GM12892 (cell line): ENCODE measurements around the gene CA9.

Experiments used
- DNase-seq: peaks from one replicate; pipeline ENCODE4 v3.0.0; 2011; ENCODE audit not compliant: insufficient read length
- FAIRE-seq: peaks from 2 replicates; lab custom pipeline; 2011; peaks lifted over from hg19 to GRCh38; lab: Jason Lieb, UNC
- POLR2A ChIP-seq: IDR thresholded peaks from 2 replicates; pipeline ENCODE4 v1.6.1; 2011; ENCODE audit warnings: low read depth, low read length, control low read depth
- POLR2AphosphoS5 ChIP-seq: IDR thresholded peaks from 2 replicates; pipeline ENCODE4 v1.6.1; 2011; ENCODE audit warnings: low read depth, low read length, control low read depth
- TAF1 ChIP-seq: IDR thresholded peaks from 2 replicates; pipeline ENCODE4 v1.6.1; 2011; ENCODE audit warnings: low read depth, mild to moderate bottlenecking, control low read depth, low read length, borderline replicate concordance

The CA9 gene

DNA sequence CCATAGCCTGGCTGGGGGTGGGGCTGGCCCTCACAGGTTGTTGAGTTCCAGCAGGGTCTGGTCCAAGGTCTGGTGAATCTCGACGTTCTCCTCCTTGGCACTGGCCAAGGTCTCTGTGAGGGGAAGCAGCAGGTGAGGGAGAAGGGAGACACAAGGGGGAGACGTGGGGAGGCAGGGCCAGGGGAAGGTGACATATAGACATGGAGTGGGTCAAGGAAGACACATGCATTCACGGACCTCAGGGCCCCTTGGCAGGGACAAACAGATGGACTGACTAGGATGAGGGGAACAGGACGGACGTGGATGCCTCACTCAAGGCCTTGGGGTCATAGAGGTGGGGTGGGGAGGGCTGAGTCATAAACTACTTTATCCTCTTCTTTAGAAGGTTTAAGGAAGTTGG, 8.3 kb downstream of the CA9 start:
- DNase-seq (no peak), FAIRE-seq (no peak)
- TF ChIP-seq TAF1 (no peak), POLR2A (no peak), POLR2AphosphoS5 (no peak)

DNA sequence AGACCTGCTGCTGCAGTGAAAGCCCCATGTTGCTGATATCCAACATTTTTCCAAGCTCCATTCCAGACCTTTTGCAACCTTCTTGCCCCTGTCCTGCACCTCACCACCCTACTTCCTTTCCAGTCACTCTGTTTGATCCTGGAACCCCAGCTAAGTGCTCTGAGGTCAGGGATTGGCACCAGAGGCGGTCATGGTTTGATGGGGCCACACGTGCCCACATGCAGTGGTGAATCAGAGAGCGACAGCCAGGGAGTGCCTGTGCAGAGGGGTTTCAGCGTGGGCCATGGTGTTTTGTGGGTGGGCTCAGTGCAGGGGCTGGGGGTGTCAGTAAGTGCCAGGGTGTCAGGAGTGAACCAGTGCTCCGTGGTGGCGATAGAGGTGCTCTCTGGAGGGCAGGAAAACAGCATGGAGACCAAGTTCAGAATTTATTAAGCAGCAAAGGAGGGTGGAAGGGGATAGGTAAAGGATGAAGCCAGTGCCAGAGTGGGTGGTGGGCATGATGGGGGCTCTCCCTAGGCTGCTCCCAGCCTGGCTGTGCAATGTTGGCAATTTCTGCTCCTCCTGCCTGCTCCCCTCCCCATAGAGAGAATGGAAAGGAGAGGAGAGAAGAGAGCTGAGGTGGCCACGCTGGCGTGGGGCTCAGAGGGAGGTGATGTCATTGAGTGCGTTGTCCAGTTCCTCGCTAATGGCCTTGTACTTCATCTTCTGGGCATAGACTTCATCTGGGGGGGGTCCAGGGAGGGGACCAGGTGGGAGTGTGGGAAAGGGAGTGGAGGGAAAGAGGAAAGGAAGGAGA, 9.0 kb downstream of the CA9 start:
- TF ChIP-seq POLR2AphosphoS5 (no peak), POLR2A (no peak), TAF1 (no peak)
- FAIRE-seq (no peak), DNase-seq (no peak)

DNA sequence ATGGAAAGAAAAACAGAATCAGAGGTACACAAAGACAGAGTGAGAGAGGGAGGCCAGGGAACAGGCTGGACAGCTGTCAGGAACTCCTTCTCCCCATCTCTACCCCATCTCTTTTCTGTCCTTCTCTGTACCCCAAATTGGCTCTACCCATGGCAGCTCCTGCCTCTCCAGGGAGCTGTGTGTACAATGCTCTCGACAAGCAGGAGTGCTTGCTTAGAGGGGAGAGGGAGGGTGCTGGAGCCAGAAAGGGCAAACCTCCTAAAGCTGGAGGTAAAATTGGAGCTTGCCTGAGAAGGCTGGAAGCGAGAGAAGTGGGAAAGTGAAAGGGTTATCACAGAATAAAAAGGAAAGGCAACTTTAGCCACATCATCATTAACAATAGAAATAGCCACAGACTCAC, 9.6 kb downstream of the CA9 start:
- TF ChIP-seq POLR2AphosphoS5, result no peak
- no peak for TF ChIP-seq POLR2A
- TF ChIP-seq TAF1, result no peak
- no peak for FAIRE-seq
- DNase-seq, result no peak

DNA sequence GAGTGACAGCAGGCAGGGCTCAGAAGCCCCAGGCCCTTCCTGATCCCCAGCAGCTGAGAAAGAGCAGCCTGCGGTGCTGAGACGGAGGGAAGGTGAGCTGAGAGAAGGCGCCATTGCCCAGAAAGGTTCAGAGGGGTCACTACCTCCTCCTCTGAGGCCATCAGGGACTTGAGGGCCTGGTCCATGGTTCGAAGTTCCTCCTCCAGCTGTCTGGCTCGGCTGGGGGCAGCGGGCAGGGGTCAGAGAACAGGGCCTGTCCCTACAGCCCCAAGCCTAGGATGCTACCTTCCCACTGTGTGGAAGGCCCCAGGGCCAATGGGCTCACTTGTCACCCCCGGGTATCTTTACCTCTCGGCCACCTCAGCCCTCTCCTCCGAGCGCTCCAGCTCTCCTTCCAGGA, 11.2 kb downstream of the CA9 start:
- DNase-seq (no peak), FAIRE-seq (no peak)
- TF ChIP-seq POLR2A (no peak), POLR2AphosphoS5 (no peak), TAF1 (no peak)

DNA sequence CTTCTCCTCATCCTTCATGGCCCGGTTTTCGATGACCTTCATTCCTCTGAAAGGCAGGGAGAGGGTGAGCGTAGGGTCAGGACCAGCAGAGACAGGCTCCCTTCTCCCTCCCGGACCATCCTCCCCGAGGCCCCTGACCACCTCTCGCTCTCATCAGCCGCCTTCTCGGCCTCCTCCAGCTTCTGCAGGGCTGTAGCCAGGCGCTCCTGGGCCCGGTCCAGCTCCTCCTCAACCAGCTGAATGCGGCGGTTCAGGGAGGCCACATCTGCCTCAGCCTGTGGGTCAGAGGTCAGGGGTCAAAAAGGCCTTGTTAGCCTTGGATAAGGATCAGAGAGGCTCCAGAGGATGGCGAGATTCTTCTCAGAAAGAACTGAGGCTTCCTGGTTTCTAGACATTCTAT, 11.8 kb downstream of the CA9 start:
- no peak for TF ChIP-seq POLR2AphosphoS5
- no peak for TF ChIP-seq TAF1
- TF ChIP-seq POLR2A, result no peak
- FAIRE-seq (no peak), DNase-seq (no peak)

DNA sequence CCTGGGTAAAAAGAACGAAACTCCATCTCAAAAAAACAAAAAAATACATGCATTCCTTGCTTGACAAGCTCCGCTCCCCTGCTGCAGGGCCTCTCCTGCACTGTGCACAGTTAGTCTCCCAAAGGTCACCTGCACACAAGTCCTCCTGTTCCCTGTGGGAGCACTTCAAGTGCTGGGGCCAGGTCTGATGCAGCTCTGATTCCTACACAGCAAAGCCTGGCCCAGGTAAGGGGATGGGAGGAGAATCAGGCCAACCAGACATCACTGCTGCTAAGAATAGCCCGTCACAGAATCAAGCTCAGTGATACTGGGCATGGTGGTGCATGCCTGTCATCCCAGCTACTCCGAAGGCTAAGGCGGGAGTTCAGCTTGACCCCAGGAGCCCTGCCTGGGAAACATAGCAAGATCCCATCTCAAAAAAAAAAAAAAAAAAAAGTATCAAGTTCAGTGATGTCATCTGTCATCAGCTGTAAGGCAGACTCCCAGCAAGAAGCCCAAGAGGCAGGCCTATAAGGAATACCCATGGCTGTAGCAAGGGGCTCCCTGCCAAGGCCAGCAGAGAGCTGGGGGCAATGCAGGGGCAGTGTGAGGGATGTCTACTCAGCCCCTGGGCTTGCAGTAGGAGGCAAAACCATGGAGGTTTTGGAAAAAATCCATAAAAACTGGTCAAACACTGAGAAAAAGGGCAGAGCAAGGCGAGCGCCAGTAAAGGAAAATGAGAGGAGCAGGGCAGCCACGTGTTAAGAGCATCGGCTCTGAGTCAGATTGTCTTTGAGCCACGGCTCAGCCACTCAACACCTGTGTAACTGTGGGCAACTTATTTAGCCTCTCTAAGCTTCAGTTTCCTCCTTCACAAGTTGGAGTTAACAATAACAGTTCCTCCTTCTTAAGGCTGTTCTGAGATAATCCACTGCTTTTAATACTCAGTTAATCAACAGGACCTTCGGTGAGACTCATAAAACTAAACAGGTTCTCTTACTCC, 12.8 kb downstream of the CA9 start:
- TF ChIP-seq POLR2A (no peak), POLR2AphosphoS5 (no peak), TAF1 (no peak)
- FAIRE-seq (no peak), DNase-seq (no peak)

DNA sequence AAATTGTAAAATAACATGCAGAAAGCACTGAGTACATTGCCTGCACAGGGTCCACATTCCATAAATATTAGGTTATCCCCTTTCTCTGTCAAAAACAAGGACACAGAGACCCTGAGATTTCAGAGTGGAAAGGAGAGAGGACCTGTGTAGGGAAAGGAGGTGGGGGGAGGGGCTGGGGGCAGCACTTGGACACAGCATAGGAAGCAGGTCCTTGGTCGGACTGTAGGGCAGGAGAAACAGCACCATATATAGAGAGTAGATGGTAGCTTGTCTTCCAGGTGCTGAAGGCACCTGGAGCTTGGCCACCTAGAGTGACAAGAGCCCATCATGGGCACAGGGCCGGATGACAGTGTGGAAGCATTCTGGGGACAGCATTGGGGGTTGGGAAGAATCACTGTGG, 13.6 kb downstream of the CA9 start:
- FAIRE-seq, result no peak
- TF ChIP-seq POLR2A (no peak), TAF1 (no peak), POLR2AphosphoS5 (no peak)
- DNase-seq, result no peak

DNA sequence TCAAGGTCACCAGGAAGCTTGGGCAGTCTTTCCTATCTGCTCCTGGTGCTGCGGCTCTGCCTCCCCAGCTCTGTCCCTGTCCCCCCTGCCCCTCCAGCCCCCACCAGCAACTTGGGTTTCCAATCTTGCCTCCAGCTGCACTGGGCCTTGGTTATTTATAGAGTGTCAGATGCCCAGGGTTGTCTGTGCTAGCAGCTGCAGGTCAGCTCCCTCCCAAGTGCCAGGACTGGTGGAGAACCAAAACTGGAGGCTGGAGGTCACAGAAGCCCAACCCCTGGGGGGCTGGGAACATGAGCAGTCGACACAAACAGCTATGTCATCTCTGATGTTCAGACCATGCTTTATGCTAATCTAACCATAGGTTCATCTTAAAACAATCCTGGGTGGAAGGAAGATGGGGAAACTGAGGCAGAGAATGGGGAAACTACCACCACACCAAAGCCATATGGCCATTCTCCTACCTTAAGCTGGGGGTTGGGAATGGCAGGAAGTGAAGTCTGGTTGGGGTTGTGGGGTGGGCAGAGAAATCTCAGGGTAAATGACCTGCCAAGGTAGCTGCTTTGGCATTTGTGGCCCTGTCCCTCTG, 14.3 kb downstream of the CA9 start:
- no peak for FAIRE-seq
- TF ChIP-seq POLR2A, result no peak
- no peak for TF ChIP-seq POLR2AphosphoS5
- no peak for TF ChIP-seq TAF1
- no peak for DNase-seq

DNA sequence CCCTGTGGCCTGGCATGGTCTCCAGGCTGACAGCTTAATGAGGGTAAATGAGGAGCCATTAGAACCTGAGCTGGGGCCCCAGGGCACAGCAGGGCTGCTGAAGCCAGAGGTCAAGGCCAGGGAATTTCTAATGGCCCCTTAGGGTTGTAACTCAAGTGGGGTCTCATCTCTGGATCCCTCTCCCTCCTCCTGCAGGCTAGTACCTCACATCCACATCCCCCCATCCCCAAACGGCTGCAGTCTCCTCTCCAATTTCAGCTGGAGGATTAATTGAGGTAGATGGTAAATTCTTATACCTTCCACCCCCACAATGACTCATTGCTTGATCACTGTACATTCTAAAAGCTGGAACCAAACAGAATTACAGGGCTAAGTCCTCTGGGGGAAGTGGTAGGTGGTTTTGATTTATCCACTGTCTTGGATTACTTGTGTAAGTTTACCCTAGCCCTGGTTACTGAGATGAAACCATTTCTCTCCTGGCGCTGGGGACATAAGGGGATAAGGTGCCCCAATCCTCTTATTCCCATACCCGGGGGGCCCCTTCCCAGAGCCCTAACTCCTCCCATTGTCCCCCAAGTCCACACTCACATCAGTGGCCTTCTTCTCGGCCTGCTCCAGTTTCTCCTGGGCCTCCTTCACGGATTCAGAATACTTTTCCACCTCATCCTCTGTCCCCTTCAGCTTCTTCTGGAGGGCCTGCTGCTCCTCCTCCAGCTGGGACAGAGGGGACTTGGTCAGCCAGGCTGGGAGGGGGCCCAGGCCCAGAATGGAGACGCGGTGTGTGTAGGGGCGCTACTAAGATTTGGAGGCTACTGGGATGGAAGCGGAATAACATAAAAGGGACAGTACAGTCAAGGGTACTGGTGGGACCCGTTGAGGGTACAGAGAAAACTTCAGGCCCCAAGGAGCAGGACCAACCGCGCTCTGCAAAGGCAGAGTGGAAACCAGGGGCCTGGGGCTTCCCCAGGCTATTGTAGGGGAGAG, 15.1 kb downstream of the CA9 start:
- FAIRE-seq (no peak), DNase-seq (no peak)
- no peak for TF ChIP-seq TAF1
- no peak for TF ChIP-seq POLR2AphosphoS5
- no peak for TF ChIP-seq POLR2A

DNA sequence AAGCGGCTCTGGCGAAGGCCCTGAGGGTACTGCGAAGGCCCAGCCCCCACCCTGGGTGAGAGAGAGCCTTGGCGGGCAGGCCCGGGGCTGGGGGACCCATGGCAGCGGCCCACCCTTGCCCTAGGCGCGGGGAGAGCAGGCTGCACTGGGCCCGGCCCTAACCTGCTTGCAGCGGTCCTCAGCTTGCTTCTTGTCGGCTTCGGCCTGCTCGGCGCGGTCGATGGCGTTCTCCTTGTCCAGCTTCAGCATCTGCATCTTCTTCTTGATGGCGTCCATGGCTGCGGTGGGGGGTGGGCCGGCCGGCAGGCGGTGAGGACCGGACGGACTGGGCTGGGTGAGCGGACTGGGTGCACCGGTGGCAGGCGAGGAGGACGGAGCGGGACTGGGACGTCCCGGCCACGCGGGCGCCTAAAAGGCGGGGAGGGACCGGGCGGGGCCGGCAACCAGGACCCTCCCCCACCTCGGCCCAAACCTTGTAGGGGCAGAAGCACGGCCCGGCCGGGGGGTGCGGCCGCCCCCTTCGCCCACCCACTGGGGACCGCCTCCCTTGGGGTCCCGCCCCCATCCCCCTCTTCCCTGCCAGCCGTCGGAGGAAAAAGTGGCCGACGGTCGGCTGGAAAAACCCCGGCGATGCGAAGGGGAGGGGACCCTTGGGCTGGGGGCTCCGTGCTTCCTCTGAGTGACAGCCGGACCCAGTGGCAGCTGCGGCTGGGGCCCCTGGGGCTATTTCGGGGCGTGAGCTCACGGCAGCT, 16.0 kb downstream of the CA9 start, which contains the start of gene TPM2:
TPM2 (minus strand) TSS at position 384 of the 752 bp plus-strand sequence; CDS start at position 276, 108 bp downstream.
- no peak for DNase-seq
- FAIRE-seq, result no peak
- TF ChIP-seq POLR2A (no peak), POLR2AphosphoS5 (no peak), TAF1 (no peak)
